Activated naive CD4-positive, alpha-beta T cell (primary cell): ENCODE results near the gene TYW1B.
"Not testable (repeated sequence)": the region's sequence is repeated elsewhere in the genome, so short reads cannot be mapped to it uniquely, and the experiment has no call there.

ENCODE experiments used
- DNase-seq, 4 experiments: peaks; one replicate each; lab custom pipeline; 2025; lab: John Stamatoyannopoulos, UW

TYW1B gene

GRCh38 chr7:72697066-72697465 is 130.9 kb downstream of the TYW1B start:
- DNase-seq: not testable (repeated sequence)

- DNase-seq: not testable (repeated sequence)
These were observed 131.4 kb downstream of the TYW1B start for GRCh38 chr7:72696643-72697042.

- not testable (repeated sequence) for DNase-seq
These were observed 132.5 kb downstream of the TYW1B start for GRCh38 chr7:72695482-72695881.

- not testable (repeated sequence) for DNase-seq
These were observed 136.6 kb downstream of the TYW1B start for GRCh38 chr7:72691442-72691841.

DNA sequence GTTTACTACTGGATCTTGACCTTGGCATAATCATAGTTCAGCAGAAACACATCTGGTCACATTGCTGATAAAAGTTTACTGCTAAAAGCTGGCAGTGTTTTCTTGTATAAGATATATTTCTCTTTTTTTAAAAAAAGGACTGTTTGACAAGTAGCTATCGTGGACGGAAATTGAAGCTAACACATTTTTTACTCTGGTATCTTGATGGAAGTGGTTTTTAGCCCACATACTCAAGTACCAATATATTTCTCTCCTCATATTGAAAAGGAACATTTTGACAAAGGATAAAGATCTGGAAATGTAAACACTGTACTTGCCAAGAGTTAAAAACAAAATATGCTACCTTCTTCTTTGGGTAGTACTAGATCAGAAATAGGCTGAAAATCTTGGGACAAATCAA is 137.8 kb downstream of the TYW1B start:
- not testable (repeated sequence) for DNase-seq

DNA sequence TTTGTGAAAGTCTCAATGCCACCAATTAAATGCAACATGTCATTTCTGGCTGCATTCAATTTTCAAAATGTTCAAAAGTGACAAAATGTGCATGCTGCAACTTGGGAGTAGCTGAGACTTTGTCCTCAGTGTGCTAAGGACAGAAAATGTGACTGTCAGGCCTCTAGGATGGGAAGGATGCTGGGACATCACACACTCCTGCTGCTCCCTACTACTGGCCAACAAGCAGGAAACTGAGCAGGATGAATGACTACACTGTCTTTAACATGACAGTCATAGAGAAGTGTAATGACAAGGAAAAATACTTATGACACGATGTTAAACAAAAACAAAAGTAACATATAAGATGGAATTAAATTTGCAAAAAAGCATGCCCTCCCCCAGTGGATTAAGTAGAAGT is 138.7 kb downstream of the TYW1B start:
- DNase-seq: not testable (repeated sequence)

- DNase-seq: not testable (repeated sequence)
These were observed 146.8 kb downstream of the TYW1B start for GRCh38 chr7:72681211-72681610.

DNA sequence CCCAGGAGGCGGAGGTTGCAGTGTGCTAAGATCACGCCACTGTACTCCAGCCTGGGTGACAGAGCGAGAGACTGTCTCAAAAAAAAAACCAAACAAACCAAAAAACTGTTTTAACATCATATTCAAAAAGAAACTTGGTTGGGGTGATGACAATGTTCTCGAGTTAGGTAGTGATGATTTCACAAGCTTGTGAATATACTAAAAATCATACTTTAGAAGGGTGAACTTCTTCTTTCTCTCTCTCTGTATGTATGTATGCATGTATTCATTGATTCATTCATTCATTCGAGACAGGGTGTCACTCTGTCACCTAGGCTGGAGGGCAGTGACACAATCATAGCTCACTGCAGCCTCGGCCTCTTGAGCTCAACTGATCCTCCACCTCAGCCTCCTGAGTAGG is 151.1 kb downstream of the TYW1B start:
- not testable (repeated sequence) for DNase-seq

DNA sequence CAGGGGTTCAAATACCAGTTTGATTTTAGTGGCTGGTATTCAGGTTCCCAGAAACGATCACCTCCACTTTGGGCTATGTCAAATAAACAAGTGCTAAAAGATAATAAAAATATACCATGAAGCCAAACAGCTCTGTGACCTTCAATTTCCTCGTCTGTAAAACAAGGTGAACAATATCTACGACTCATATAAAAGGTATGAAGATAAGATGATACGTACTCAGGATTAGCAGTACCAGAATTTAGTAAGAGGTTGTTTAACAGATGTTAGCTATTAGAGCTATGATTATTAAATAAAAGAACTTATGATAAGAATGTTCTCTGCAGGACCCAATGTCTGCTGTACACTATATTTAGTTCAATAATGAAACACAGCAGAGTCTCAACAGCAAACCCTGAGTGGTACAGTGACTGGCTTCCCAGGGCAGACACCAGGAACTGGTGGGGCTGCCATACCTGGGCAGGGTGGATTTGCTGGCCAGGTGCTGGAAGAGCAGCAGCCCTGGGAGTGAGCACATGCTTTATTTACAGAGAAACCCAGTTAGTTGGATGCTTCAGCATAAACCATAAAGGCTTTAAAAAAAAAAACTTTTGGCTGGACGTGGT is 151.8 kb downstream of the TYW1B start:
- DNase-seq: not testable (repeated sequence)

DNA sequence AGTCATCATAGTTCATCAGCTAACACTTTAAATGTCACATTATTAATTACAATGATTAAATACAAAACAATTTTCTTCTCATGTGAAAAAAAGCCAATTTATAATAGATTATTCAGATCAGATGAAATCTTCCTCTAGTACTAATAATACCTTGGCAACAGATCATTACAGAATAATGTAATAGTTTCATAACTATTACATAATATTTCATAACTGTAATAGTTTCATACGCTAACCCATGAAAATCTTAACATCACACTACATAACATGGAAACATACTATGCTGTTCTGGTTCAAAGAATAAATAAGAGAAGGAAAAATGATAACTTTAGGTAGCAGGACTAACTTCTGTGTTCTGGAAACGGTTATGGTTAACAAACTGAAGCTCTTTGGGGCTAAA is 152.3 kb downstream of the TYW1B start:
- DNase-seq: not testable (repeated sequence)

GRCh38 chr7:72674394-72674793 is 153.6 kb downstream of the TYW1B start:
- no peak for DNase-seq

- DNase-seq: not testable (repeated sequence)
These were observed 157.2 kb downstream of the TYW1B start for GRCh38 chr7:72670850-72671249.

GRCh38 chr7:72668435-72668834 is 159.6 kb downstream of the TYW1B start:
- DNase-seq: not testable (repeated sequence)

GRCh38 chr7:72667049-72667448 is 161.0 kb downstream of the TYW1B start:
- DNase-seq: not testable (repeated sequence)

DNA sequence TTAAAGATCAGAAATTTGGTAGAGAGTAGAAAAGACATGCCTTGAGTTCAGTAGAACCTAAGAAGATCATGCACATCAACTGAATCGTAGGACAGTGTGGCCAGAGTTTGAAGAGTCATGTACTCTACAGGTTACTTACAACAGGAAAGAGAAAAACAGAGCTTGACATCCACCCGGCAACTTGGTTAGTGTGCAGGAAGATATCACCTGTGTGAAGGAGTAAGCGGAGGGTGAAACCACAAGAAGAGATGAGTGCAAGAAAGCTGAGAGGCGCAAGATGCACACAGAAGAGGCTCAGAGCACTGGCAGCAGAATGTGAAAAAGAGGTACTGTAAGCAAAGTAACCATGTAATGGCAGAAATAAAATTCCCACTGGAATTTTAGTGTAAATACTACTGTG is 179.4 kb downstream of the TYW1B start:
- DNase-seq: not testable (repeated sequence)

GRCh38 chr7:72643708-72644107 is 184.3 kb downstream of the TYW1B start:
- not testable (repeated sequence) for DNase-seq

GRCh38 chr7:72641485-72642248 is 186.3 kb downstream of the TYW1B start:
- DNase-seq: not testable (repeated sequence)

- DNase-seq: not testable (repeated sequence)
These were observed 187.3 kb downstream of the TYW1B start for GRCh38 chr7:72640740-72641139.

- DNase-seq: not testable (repeated sequence)
These were observed 192.6 kb downstream of the TYW1B start for GRCh38 chr7:72635273-72635908.

GRCh38 chr7:72632765-72633292 is 195.2 kb downstream of the TYW1B start:
- DNase-seq: not testable (repeated sequence)

GRCh38 chr7:72628375-72628774 is 199.6 kb downstream of the TYW1B start:
- DNase-seq: not testable (repeated sequence)

GRCh38 chr7:72626428-72627011 is 201.5 kb downstream of the TYW1B start:
- not testable (repeated sequence) for DNase-seq
